Tongue (tissue), 2 donors: ENCODE measurements around the gene ORC3. TPM values are rescaled to one million over a fixed set of nuclear protein-coding genes. Genes with fewer than 3 reads are reported as not detected.
"Not testable (repeated sequence)": the region's sequence is repeated elsewhere in the genome, so short reads cannot be mapped to it uniquely, and the experiment has no call there.

Source experiments
- DNase-seq: peaks from one replicate; pipeline ENCODE4 v3.0.0-alpha.2; 2015
- total RNA-seq: library from RNA; depleted of rRNA; stranded (reverse); fragments of >200 nt; gene quantifications from one replicate; pipeline ENCODE4 v1.2.3, GENCODE V29; 2014

Gene ORC3
- total RNA-seq, 1 donor from 2014 or later = 27.6 TPM

DNA sequence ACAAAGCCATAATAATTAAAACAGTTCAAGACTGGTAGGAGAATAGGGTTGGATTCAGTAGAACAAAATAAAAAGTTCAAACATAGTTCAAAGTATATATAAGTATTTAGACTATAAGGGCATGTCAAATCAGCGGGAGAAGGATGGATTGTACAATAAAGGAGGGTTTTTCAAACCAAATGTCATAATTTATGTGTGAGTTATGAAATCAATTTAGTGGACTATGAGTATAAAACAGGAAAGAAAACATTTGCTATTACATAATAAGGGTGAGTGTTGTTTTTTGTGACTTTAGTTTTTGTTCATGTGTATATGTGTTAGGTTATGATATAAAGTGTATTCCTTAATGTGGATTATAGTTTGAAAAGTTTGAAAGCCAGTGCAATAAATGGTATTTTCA lies 10.6 kb downstream of the ORC3 start:
- DNase-seq = no peak

DNA sequence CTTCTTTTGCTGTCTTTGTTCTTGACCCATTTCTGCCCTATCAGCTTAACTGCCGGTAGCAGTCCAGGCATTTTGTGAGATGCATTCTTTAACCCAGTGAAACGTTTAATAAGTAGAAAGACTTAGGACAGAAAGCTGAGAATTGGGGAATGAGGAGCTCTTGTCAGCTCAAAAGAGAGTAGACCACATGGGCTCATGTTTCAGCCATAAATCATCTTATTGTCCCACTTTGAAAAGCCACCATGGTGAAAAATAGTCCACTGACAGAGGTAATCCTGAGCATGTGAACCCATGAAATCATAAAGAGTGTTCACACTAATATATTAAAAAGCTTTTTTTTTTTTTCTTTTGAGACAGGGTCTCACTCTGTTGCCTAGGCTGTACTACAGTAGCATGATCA lies 16.3 kb downstream of the ORC3 start:
- DNase-seq = no peak

DNA sequence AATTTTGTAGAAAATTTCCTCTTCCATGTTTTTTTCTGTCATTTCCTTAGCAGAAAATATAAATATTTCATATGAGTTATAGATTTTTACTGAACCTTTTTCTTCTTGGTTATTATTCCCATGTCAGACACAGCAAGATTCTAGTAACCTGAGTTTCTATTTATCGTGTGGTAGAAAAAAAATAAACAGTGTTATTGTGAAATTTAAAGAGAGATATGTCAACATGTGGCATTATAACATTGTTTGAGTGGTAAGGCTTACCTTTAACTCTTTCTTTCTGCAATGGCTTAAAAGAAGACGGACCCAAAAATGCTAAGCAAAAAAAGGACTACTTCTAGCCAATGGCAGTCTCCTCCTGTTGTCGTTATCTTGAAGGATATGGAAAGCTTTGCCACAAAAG lies 18.9 kb downstream of the ORC3 start:
- no peak for DNase-seq

DNA sequence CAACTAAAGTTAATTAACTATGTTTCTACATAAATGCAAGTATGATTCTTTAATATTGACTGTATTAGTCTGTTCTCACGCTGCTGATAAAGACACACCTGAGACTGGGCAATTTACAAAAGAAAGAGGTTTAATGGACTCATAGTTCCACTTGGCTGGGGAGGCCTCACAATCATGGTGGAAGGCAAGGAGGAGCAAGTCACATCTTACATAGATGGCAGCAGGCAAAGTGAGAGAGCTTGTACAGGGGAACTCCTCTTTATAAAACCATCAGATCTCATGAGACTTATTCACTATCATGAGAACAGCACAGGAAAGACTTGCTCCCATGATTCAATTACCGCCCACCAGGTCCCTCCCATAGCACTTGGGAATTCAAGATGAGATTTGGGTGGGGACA lies 23.1 kb downstream of the ORC3 start:
- DNase-seq = not testable (repeated sequence)

DNA sequence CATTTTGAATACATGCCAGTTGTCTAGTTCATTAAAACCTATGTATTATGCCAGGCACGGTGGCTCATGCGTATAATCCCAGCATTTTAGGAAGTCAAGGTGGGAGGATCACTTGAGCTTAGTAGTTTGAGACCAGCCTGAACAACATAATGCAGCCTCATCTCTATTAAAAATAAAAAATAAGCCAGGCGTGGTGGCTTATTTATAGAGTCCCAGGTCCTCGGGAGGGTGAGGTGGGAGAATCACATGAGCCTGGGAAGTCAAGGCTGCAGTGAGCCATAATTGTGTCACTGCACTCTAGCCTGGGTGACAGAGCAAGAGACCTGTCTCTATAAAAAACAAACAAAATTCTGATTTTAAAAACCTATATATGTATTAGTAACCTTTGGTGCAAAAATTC lies 27.5 kb downstream of the ORC3 start:
- no peak for DNase-seq

DNA sequence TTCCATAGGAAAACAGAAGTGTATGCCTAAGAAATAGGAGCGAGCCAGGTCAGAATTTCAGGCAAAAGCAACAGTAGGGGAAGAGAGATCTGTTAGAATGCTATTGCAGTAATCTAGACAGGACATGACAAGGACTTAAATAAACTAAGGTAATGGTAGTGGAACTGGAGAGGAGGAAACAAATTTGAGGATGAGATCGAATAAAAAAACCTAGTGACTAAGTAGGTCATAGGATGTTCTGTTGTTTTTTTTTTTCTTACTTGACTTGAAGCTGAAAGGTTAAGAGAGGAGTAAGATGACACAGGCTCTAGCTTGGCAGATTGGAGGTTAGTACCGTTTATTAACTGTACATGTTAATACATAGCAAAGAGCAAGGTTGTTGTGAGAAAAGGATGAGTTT lies 28.6 kb downstream of the ORC3 start:
- no peak for DNase-seq

DNA sequence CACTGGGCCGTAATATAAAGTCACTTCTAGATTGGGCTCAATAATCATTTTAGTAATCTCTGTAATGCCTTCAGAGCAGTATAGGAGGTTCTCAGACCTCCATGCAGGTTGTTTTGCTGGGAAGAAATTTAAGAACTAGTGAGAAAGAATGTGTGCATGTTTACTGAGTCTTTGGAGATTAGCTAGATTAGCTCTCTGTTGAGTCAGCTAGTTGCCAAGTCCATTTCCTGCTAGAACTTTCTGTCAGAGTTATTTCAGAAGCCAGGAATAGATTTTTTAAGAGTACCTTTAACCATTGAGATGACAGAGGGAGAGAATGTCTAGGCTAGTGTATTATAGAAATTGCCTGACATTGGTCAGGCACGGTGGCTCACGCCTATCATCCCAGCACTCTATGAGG lies 33.3 kb downstream of the ORC3 start:
- no peak for DNase-seq

DNA sequence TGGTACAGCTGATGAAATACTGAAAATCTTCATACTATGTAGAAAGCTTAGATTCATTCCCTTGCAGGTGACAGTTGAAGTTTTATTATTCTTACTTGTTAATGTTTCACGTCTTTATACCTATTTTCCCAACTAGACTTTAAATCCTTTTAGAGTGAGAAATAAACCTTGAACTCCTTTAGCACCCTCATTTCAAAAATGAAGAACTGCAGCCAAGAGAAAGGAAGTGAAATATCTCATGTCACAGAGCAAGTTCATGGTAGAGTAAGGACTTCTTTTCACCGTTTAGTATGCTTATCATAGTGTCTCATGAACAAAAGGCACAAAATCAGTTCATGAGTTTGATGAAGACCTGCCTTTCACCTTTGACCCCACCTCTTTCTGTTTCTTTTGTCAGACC lies 38.5 kb downstream of the ORC3 start:
- no peak for DNase-seq

DNA sequence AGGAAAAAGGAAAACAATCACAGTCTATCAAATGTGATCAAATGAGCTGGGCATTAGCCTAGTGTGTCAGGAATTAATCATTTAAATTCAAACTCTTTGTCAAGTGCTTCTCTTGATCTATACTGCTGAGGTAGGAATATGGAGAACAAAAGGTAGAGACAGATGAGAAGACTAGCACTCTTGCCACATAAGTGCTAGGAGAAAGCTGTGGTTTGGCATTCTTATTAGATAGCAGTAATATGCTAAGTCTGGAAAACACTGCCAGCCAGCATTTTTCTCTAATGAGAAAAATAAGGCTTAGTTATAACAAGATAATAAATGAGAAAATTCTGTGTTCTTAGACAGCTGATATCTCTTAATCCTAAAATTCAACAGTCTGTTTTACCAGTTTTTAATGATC lies 38.9 kb downstream of the ORC3 start:
- no peak for DNase-seq

DNA sequence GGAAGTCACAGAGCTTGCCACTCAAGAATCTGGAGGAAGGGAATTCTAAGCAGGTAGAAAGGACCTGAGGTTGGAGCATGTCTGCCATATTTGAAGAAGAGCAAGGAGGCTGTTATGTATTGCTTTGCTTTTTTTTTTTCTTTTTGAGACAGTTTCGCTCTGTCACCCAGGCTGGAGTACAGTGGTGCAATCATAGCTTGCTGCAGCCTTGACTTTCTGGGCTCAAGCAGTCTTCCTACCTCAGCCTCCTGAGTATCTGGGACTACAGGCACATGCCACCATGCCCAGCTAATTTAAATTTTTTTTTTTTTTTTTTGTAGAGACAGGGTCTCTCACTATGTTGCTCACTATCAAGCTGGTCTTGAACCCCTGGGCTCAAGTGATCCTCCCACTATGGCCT lies 40.8 kb downstream of the ORC3 start:
- no peak for DNase-seq

DNA sequence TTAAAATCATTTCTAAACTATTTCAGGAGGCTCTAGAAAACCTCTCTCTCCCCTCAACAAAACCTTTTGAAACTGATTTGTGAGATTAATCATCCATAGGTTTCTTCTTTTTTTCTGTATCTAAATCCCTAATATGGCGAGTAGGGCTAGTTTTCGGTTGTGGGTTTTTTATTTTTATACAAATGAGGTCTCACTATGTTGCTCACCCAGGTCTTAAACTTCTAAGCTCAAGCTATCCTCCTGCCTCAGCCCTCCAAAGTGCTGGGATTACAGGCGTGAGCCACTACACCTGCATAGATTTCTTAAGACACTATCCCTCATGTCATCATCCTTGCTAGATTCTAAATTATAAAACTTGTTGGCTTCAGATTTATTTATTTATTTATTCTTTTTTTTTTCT lies 43.9 kb downstream of the ORC3 start:
- no peak for DNase-seq

DNA sequence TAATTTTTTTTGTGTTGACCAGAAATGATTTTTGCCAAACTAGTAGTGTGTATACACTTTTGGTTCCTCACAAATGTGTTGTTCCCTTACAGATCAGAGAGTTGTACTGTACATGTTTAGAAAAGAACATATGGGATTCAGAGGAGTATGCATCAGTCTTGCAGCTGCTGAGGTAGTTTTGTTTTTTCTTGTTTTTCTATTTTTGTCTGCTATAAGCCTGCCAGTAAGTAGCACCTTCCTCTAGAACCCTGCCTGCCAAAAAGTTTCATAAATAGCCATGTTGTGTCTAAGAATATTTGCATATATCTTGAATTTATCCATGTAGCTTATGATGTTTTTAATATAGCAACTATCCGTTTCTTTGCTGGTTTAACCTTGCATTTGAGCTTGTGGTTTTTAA lies 46.4 kb downstream of the ORC3 start:
- DNase-seq = no peak

DNA sequence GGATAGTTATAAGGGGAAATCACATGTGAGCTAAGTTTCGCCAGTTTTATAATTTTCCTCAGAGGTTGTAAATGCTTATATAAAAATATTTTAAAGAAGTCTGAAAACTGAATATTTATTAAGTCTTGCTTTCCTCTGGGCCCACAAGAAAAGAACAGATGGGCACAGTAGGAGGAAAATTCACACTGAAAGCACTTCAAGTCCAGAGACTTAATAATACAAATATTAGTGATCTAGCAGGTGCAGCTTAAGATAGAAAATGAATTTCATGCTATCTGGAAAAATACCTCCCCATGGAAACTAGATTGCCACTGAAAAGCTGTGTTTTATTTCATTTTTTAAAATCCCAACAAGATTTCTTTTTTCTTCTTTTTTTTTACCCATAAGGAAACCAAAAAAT lies 47.2 kb downstream of the ORC3 start:
- no peak for DNase-seq

DNA sequence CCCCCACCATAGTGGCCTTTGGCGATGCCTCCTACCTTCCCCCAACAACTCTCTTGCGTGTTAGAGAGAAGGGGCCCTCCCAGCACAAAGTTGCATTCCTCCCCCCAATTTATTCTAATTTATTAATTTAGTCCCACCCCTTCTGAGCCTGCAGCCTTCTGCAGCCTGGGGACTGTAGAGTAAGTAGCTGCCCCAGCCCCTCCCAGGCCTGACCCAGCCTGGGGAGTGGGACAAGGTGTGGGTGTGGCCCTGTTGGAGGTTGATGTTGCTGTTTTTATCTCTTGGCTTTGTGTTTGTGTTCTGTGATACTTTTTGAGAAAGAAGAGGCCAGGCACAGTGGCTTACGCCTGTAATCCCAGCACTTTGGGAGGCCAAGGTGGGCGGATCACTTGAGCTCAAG lies 49.4 kb downstream of the ORC3 start:
- no peak for DNase-seq

DNA sequence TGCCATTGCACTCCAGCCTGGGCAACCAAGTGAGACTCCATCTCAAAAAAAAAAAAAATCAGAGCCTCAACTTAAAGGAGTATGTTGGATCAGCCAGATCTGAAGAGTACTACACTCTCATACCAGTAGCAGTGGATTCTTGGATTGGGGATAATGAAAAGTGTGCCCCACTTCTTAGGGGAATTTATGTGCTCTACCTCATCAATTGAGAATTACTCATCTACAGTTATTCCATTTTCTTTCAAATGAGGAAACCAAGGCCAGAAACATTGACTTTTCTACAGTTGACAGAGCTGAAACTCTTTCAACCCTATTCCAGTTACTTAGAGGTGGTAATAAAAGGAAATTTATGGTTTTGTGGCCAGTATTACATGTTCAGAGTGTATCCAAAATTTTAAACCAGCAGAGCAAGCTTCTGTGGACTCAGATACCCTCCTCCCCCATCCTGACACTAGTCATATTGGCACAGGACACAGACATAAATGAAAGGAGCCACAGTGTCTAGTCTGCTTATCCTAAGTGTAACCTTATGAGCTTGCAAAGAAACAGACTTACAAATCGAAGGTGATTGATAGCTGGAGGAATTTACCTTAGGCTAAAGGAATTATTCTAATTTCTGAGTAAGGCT lies 51.2 kb downstream of the ORC3 start:
- no peak for DNase-seq

DNA sequence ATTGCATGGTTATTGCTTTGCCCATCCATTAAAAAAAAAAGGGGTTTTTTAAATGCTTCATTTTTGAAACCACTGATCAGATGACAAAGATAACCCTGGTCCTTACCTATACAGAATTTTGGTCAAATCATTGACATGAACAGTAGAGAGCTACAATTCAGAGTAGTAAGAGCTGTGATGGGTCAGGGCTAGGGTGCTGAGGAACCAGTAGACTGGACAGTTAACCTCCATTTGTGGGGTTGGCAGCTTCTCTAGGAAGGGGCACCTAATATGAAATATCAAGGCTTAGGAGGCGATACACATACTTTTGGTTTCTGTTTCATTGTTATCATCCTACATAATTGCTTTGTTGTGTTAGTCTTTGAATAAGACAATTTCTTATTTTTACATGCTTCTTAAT lies 55.1 kb downstream of the ORC3 start:
- DNase-seq = no peak

DNA sequence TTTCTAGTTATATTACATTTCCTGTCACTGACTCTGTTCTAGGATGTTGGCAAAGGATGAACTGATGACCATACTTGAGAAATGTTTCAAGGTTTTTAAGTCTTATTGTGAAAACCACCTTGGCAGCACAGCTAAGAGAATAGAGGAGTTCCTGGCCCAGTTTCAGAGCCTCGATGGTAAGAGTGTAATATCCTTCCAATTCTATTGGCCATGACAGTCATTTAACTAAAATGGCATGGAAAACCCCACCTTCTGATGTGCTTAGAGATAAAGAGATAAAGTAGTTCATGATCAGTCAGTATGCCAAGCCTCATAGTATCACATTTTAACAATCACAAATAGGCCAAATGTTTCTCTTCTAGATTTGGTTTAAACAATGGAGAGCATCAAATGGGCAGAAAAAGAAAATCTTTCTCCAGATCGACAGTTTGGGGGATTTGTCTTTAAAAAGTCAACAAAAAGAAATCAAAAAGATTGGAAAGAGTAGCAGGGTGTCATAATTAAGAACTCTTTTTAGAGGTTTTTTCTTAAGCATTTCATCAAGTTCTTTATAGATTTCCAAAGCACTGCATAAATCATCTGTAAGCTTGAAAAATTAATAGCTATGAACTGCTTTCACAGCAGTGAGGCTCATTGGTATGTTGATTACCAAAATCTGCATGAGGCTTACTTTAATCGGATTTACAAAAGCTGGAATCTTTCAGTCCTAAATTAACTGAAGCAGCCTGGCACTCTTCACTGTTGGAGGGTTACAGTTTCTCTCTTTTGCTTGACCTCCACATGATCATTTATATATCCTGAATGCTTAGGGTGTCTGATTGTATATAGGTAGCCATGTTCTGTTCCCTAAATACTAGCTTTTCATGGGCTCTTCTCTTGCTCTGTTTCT lies 63.4 kb downstream of the ORC3 start:
- DNase-seq = no peak

DNA sequence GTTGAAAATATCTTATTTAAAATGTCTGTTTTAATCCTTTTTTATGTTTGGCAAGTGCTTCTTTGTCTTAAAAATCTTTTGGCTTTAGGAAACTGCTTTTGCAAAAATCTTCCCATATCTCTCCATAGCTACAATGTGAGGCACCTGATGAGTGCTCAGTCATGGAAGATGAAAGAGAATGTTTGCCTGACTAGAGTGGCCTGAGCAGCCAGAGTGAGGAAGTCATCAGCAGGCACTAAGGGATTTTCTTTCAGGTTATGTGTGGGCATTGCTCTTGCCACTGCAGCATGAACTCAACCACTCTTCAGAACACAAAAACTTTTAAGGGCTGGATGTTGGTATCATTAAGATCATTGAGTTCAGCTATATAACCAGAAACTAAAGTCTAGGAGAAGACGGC lies 64.2 kb downstream of the ORC3 start:
- DNase-seq = no peak

DNA sequence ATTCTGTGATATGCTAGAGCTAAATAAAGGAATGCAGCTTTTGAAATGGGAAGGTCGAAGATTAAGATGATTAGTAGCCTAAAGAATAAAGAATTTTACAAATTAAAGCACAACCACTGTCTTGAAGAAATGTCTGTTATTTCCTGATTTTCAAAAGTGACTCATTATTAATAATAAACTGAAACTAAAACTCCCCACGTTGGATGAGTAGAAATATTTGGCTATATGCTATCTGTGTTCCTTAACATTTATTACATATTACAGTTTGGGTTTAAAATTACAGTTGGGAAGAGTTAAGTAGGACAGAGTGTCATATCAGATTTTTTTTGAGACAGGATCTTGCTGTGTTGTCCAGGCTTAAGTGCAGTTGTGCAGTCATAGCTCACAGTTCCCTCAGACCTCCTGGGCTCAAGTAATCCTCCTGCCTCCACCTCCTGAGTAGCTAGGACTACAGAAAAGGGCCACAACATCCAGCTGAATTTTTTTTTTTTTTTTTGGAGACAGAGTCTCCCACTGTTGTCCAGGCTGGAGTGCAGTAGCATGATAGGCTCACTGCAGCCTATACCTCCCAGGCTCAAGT lies 65.0 kb downstream of the ORC3 start:
- DNase-seq = no peak

DNA sequence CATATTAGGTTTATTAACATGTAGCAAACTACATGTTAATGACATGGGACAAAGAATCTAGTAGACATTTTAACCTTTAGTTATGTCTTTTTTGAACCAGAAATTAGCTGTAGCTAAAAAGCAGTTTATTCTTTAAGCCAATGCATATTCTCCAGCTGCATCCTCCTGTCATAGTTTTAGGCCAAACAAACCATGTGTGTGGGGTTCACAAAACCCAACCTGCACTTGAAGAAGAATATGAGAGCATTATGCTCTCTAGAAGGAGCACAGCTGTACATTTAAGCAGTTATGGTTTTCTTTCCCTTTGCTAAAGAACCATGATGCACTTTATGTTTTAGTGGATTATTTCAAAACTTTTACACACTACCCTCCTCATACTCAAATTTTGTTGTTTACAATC lies 65.9 kb downstream of the ORC3 start:
- no peak for DNase-seq

DNA sequence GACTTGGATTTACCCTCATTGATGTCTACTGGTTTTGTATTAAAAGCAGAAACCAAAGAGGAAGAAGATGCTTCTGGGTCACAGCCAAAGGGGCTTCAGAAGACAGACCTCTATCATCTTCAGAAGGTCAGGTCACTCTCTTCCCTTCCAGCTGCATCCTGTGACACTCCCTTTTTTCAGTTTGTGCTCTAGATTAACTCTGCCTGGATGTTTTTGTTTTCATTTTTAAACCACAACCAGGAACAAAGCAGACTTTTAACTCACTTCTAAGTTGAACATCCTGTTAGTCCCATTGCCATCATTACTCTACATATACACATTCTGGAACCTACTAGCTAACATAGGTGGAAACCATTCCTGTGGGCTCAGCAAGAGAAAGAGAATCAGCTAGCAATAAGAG lies 66.9 kb downstream of the ORC3 start:
- no peak for DNase-seq

DNA sequence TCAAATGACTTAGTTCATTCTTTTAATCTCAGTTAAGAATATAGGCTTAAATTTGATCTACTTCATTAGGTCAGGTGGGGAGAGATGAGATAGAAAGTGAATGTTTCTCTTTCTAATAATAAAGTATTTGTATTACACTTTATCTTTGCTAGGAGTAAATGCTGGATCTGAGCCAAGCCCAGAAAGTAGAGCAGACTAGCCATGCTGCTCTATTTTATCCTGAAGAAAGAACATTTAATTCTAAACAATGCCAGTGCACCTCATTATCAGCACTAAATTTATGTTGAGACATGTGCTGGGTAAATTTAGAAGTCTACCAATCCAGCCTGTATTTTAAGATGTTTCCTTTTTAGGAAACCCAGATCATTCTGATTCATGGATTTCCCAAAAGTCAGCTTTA lies 68.6 kb downstream of the ORC3 start:
- no peak for DNase-seq

DNA sequence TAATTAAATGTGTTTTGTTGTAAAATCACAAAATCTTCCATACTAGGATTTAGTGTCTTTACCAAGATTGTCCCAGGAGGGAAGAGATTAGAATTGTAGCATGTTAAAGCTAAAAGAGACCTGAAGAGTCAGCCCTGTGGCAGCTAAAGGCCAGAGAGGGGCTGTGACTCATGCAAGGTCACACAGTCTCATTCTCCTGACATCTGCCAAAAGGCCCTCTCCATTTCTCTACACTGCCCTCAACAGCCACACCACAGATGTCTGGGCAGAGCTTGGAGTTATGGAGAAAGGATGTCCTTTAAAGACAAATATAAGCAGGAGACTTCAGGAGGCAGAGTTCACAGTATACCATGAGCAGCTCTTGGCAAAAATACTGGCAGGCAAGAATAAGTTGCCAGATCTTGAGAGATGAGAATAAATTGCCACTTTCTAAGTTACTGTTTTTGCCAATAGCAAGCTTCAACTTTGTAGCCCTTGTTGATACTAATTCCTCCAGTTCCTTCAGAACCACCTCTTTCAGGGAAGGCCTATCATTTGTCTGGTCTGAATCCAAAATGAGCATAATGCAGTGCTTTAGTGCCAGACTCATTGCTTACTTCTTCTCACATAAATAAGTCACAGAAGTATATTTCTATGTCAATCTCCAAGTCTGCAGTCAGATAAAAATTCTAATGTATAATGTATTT lies 70.4 kb downstream of the ORC3 start:
- no peak for DNase-seq
